K562 (cell line): ENCODE data around the gene ZNF618. TPM values are rescaled to one million over a fixed set of nuclear protein-coding genes. Genes with fewer than 3 reads are reported as not detected.

ENCODE experiments used
- ATAC-seq: fragments of 200-7000 bp; cut with Tn5 transposase; 3 replicates; pipeline ENCODE4 v1.9.1; 2020; ENCODE audit warnings: moderate library complexity
- BruUV-seq: library from RNA; stranded (reverse); fragments of 400-500 nt; replicated peaks from 2 replicates; lab custom pipeline; 2021; lab: Mats Ljungman, UMichigan
- CTCF ChIA-PET: fragments of 300-600 bp; formaldehyde crosslinking; extraction: SDS; loops from one replicate; lab custom pipeline; 2021; ENCODE audit warnings: low intra/inter-chr PET ratio; lab: Yijun Ruan, JAX
- POLR2A ChIA-PET: fragments of 300-600, 350-650 bp; sonication (Branson Sonifier 250); formaldehyde crosslinking; extraction: SDS; loops from one replicate; lab custom pipeline; 2021; ENCODE audit warnings: antibody characterized with exemption, inconsistent platforms; lab: Yijun Ruan, JAX
- DNase-seq, 4 experiments: peaks; one replicate each; pipeline versions ENCODE4 v3.0.0 to v3.0.0-alpha.2; 2011 to 2018; ENCODE audit warnings: low spot score in 3 of 4, mixed read lengths in 3 of 4; ENCODE audit errors: extremely low read depth in 1 of 4
- FAIRE-seq: peaks from 2 replicates; lab custom pipeline; 2011; peaks lifted over from hg19 to GRCh38; lab: Jason Lieb, UNC
- H2AFZ ChIP-seq: 2 replicates; pipeline ENCODE4 v1.6.0; 2011; ENCODE audit warnings: low read depth, low read length, control low read depth, inconsistent platforms
- H3K27ac ChIP-seq: fragments of 200-600 bp; 3 replicates; pipeline ENCODE4 v1.8.0; 2011; ENCODE audit warnings: low read depth, mild to moderate bottlenecking, control low read depth, inconsistent platforms, low read length, moderate library complexity, mixed read lengths; ENCODE audit errors: extremely low read depth
- H3K27me3 ChIP-seq, 2 experiments: fragments of 300-600 bp in 1 of 2; 2 replicates in 1 of 2; 3 replicates in 1 of 2; pipeline versions ENCODE4 v1.6.0 to v1.8.0; 2011; ENCODE audit warnings: inconsistent platforms in 2 of 2, low read length in 2 of 2, mild to moderate bottlenecking in 1 of 2, mixed read lengths in 1 of 2, moderate library complexity in 1 of 2; ENCODE audit not compliant: control insufficient read depth in 2 of 2, insufficient read depth in 2 of 2
- H3K36me3 ChIP-seq: fragments of 300-600 bp; 3 replicates; pipeline ENCODE4 v1.8.0; 2011; ENCODE audit warnings: mild to moderate bottlenecking, low read length, inconsistent platforms; ENCODE audit not compliant: control insufficient read depth, insufficient read depth
- H3K4me1 ChIP-seq, 2 experiments: fragments of 200-600 bp in 1 of 2; replicated peaks in 1 of 2; 2 replicates in 1 of 2; 3 replicates in 1 of 2; pipeline versions ENCODE4 v1.5.1 to v1.8.0; 2011; ENCODE audit warnings: inconsistent platforms in 2 of 2, low read length in 2 of 2, mild to moderate bottlenecking in 1 of 2, mixed read lengths in 1 of 2, moderate library complexity in 1 of 2; ENCODE audit not compliant: control insufficient read depth in 2 of 2, insufficient read depth in 2 of 2
- H3K4me2 ChIP-seq: 2 replicates; pipeline ENCODE4 v1.6.1; 2011; ENCODE audit warnings: low read length, control low read depth, inconsistent platforms, mixed read lengths; ENCODE audit not compliant: insufficient read depth
- H3K4me3 ChIP-seq: fragments of 200-600 bp; sonication (generic), shearing (Covaris generic); 2 replicates; pipeline ENCODE4 v1.5.1; 2016; ENCODE audit warnings: control low read depth, inconsistent platforms
- H3K79me2 ChIP-seq: fragments of 200-600 bp; 3 replicates; pipeline ENCODE4 v1.8.0; 2011; ENCODE audit warnings: low read length, inconsistent platforms; ENCODE audit not compliant: control insufficient read depth, insufficient read depth
- H3K9ac ChIP-seq, 2 experiments: 2 replicates each; pipeline versions ENCODE4 v1.6.0 to v1.6.1; 2011; ENCODE audit warnings: low read depth in 2 of 2, low read length in 2 of 2, control low read depth in 1 of 2, inconsistent platforms in 1 of 2, mild to moderate bottlenecking in 1 of 2, mixed read lengths in 1 of 2; ENCODE audit not compliant: insufficient read depth in 1 of 2
- H3K9me1 ChIP-seq: one replicate; pipeline ENCODE4 v1.6.0; 2011; ENCODE audit warnings: inconsistent platforms, mild to moderate bottlenecking, low read length, moderate library complexity; ENCODE audit not compliant: control insufficient read depth, insufficient read depth
- H3K9me3 ChIP-seq: replicated peaks from 2 replicates; pipeline ENCODE4 v1.5.1; 2011; ENCODE audit warnings: low read depth, low read length, inconsistent platforms; ENCODE audit not compliant: control insufficient read depth, insufficient read depth
- H4K20me1 ChIP-seq: replicated peaks from 2 replicates; pipeline ENCODE4 v1.6.1; 2011; ENCODE audit warnings: low read length, inconsistent platforms, mixed read lengths; ENCODE audit not compliant: control insufficient read depth, insufficient read depth
- CC2D1A ChIP-seq: fragments of 450-650 bp; IDR thresholded peaks from 2 replicates; pipeline ENCODE4 v1.6.1; 2017; ENCODE audit warnings: mild to moderate bottlenecking
- FOXK1 ChIP-seq: sonication (generic); formaldehyde crosslinking; IDR thresholded peaks from 2 replicates; pipeline ENCODE4 v1.8.0; 2022; ENCODE audit warnings: missing genetic modification reagents, mild to moderate bottlenecking, borderline replicate concordance
- IFI16 ChIP-seq: fragments of 250-450 bp; sonication (Bioruptor Pico); IDR thresholded peaks from 2 replicates; pipeline ENCODE4 v2.1.2; 2022; ENCODE audit warnings: mild to moderate bottlenecking, inconsistent platforms
- NELFE ChIP-seq: IDR thresholded peaks from 2 replicates; pipeline ENCODE4 v1.6.1; 2011; ENCODE audit warnings: mild to moderate bottlenecking; ENCODE audit not compliant: insufficient read depth, insufficient read length
- SMAD3 ChIP-seq: fragments of 450-650 bp; formaldehyde crosslinking; conservative IDR thresholded peaks from 2 replicates; pipeline ENCODE4 v1.4.0; 2020; ENCODE audit warnings: mild to moderate bottlenecking
- ZNF445 ChIP-seq: fragments of 250-450 bp; sonication (Bioruptor Pico); IDR thresholded peaks from 2 replicates; pipeline ENCODE4 v1.4.0; 2020; ENCODE audit warnings: low read depth, mild to moderate bottlenecking, moderate library complexity
- WGBS: fragments of 100-300 bp; shearing (Covaris generic); methylation state at CpG from one replicate; pipeline ENCODE4 v1.1.6; 2016; ENCODE audit warnings: low coverage, mixed read lengths; ENCODE audit not compliant: insufficient coverage; ENCODE audit errors: missing lambda C conversion rate; 5-methylcytosine and 5-hydroxymethylcytosine counted together
- in situ Hi-C: fragments of 300-500 bp; cut with MboI; formaldehyde crosslinking; loops from 4 replicates; pipeline ENCODE4 v1.15.0; 2018; ENCODE audit warnings: inconsistent platforms, mixed read lengths
- intact Hi-C: fragments of 100-400 bp; cut with micrococcal nuclease; formaldehyde crosslinking; loops from 2 replicates; pipeline ENCODE4 v1.14.2; 2022
- polyA plus RNA-seq, 8 experiments: library from polyadenylated mRNA; depleted of rRNA in 4 of 8; stranded (reverse) in 5 of 8; unstranded in 3 of 8; fragments of >200 nt; fragmentation: Nextera tagmentation in 2 of 8; fragmentation: Illumina TruSeq in 1 of 8; extraction: Ambion mirVana in 2 of 8; extraction: Trizol in 1 of 8; gene quantifications; 2 replicates each; pipeline versions ENCODE4 v1.2.1 to v1.2.3, GENCODE V29; 2011 to 2014; ENCODE audit warnings: inconsistent platforms in 1 of 8, missing spikeins in 1 of 8
- total RNA-seq, 7 experiments: library from RNA; depleted of rRNA in 6 of 7; stranded (reverse); fragments of >200 nt in 6 of 7; fragmentation: Illumina TruSeq in 2 of 7; extraction: Trizol in 2 of 7; gene quantifications; 2 replicates each; pipeline versions ENCODE4 v1.2.1 to v1.2.3, GENCODE V29; 2011 to 2021; ENCODE audit warnings: low replicate concordance in 1 of 7
- TF ChIP-seq, protein P1 (sequence below): fragments of 450-650 bp; formaldehyde crosslinking; IDR thresholded peaks from 2 replicates; pipeline ENCODE4 v1.4.0; 2020; ENCODE audit warnings: mild to moderate bottlenecking, moderate library complexity
- TF ChIP-seq, protein P2 (sequence below): IDR thresholded peaks from 2 replicates; pipeline ENCODE4 v1.6.1; 2011; ENCODE audit warnings: borderline replicate concordance, low read depth, mild to moderate bottlenecking, moderate library complexity, low read length; ENCODE audit not compliant: insufficient read depth, poor library complexity, severe bottlenecking
- TF ChIP-seq, protein P3 (sequence below): fragments of 250-450 bp; sonication (Bioruptor Pico); IDR thresholded peaks from 2 replicates; pipeline ENCODE4 v1.4.0; 2020; ENCODE audit warnings: mild to moderate bottlenecking, moderate library complexity, borderline replicate concordance
- TF ChIP-seq, protein P4 (sequence below): fragments of 250-450 bp; sonication (Bioruptor Pico); IDR thresholded peaks from 2 replicates; pipeline ENCODE4 v1.9.0; 2021; ENCODE audit warnings: mild to moderate bottlenecking

The ZNF618 gene
- total and polyA plus RNA-seq, 9 of the 15 experiments (the other 6 are each of a cell fraction or from before 2014, with no cell fraction given), result 0.08 to 13.7 (median 3.4) TPM

DNA sequence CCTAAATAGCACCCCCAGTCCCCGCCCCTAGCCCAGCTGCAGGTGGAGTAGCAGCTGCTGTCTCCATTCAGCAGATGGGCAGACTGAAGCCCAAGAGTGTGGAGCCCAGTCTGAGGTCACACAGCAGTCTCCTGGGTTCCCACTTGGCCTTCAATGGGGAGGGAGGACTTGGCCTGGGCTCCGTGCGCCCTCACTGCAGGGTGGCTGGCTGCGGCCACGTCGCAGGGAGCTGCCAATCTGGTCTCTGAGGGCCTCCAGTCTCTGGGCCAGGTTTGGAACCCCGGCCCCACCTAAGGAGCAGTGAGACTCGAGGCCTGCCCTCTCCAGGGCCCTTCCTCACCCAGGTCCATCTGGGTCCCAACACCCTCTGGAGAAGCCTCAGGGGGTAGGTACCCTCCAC lies 215.6 kb downstream of the ZNF618 start (continued):
- TF ChIP-seq, protein P1, sequence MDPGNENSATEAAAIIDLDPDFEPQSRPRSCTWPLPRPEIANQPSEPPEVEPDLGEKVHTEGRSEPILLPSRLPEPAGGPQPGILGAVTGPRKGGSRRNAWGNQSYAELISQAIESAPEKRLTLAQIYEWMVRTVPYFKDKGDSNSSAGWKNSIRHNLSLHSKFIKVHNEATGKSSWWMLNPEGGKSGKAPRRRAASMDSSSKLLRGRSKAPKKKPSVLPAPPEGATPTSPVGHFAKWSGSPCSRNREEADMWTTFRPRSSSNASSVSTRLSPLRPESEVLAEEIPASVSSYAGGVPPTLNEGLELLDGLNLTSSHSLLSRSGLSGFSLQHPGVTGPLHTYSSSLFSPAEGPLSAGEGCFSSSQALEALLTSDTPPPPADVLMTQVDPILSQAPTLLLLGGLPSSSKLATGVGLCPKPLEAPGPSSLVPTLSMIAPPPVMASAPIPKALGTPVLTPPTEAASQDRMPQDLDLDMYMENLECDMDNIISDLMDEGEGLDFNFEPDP (CRISPR knock-in tag), result no peak
- TF ChIP-seq, protein P2, sequence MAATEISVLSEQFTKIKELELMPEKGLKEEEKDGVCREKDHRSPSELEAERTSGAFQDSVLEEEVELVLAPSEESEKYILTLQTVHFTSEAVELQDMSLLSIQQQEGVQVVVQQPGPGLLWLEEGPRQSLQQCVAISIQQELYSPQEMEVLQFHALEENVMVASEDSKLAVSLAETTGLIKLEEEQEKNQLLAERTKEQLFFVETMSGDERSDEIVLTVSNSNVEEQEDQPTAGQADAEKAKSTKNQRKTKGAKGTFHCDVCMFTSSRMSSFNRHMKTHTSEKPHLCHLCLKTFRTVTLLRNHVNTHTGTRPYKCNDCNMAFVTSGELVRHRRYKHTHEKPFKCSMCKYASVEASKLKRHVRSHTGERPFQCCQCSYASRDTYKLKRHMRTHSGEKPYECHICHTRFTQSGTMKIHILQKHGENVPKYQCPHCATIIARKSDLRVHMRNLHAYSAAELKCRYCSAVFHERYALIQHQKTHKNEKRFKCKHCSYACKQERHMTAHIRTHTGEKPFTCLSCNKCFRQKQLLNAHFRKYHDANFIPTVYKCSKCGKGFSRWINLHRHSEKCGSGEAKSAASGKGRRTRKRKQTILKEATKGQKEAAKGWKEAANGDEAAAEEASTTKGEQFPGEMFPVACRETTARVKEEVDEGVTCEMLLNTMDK, result no peak

- in situ Hi-C loops, result no loop called here
- Histone ChIP-seq H3K9me1 (no peaks in the 10 kb centered on the region), H3K27me3 (peaks cover 0 to 30% of the 10 kb centered on the region in 2 experiments; a peak in 2 of 5 replicates), H3K79me2 (no peaks in the 10 kb centered on the region), H3K36me3 (no peaks in the 10 kb centered on the region), H3K27ac (no peak overlapping the region), H3K9me3 (no peaks in the 10 kb centered on the region), H3K9ac (no peak overlapping the region), H2AFZ (no peak overlapping the region), H3K4me3 (no peak overlapping the region), H3K4me2 (no peak overlapping the region), H3K4me1 (no peaks in the 10 kb centered on the region), H4K20me1 (no peaks in the 10 kb centered on the region; the same call in 1 of the 2 replicates)
- ChIA-PET CTCF (no interaction called here), POLR2A (no interaction called here)
- no TSS peak for BruUV-seq
- FAIRE-seq (no peak), ATAC-seq (no peak), DNase-seq (no peak)
- WGBS, result 7% methylated on average over 3 of the region's 4 CpGs
- intact Hi-C loops, result no loop called here
- TF ChIP-seq CC2D1A, result no peak
- no peak for TF ChIP-seq FOXK1 (CRISPR knock-in tag)
- TF ChIP-seq IFI16, result no peak
- no peak for TF ChIP-seq ZNF445 (CRISPR knock-in tag)
- TF ChIP-seq, protein P3, sequence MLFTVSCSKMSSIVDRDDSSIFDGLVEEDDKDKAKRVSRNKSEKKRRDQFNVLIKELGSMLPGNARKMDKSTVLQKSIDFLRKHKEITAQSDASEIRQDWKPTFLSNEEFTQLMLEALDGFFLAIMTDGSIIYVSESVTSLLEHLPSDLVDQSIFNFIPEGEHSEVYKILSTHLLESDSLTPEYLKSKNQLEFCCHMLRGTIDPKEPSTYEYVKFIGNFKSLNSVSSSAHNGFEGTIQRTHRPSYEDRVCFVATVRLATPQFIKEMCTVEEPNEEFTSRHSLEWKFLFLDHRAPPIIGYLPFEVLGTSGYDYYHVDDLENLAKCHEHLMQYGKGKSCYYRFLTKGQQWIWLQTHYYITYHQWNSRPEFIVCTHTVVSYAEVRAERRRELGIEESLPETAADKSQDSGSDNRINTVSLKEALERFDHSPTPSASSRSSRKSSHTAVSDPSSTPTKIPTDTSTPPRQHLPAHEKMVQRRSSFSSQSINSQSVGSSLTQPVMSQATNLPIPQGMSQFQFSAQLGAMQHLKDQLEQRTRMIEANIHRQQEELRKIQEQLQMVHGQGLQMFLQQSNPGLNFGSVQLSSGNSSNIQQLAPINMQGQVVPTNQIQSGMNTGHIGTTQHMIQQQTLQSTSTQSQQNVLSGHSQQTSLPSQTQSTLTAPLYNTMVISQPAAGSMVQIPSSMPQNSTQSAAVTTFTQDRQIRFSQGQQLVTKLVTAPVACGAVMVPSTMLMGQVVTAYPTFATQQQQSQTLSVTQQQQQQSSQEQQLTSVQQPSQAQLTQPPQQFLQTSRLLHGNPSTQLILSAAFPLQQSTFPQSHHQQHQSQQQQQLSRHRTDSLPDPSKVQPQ (CRISPR knock-in tag), result no peak
- TF ChIP-seq SMAD3 (CRISPR knock-in tag), result no peak
- TF ChIP-seq, protein P4, sequence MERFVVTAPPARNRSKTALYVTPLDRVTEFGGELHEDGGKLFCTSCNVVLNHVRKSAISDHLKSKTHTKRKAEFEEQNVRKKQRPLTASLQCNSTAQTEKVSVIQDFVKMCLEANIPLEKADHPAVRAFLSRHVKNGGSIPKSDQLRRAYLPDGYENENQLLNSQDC (CRISPR knock-in tag), result no peak
- TF ChIP-seq NELFE, result no peak
These were observed 216.2 kb downstream of the ZNF618 start for GRCh38 chr9:114092336-114092735.
